ENCODE measurements around the gene ACTG1.

Gene ACTG1

DNA sequence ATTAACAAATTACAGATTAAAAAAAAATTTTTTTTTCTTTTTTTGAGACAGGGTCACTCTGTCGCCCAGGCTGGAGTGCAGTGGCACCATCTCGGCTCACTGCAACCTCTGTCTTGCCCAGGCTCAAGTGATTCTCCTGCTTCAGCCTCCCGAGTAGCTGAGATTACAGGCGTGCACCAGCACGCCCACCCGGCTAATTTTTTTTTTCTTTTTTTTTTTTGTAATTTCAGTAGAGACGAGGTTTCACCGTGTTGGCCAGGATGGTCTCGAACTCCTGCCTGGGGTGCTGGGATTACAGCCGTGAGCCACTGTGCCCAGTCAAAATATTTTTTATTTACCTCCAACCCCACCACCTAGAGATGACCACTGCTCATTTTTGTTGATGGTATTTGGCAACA is 25.5 kb downstream of the ACTG1 start:
- ATAC-seq = no peak
- TF ChIP-seq ZNF565 (CRISPR knock-in tag; conservative IDR thresholded peaks at IDR 0.05; ENCODE audit: low read depth) (no peak), ISL1 (CRISPR knock-in tag; IDR thresholded peaks at IDR 0.05) (no peak), TCF4 (CRISPR knock-in tag; IDR thresholded peaks at IDR 0.05; ENCODE audit: borderline replicate concordance) (no peak), PPARA (CRISPR knock-in tag; IDR thresholded peaks at IDR 0.05; ENCODE audit: borderline replicate concordance) (no peak), ZNF70 (CRISPR knock-in tag; IDR thresholded peaks at IDR 0.05) (no peak), ZC3H10 (CRISPR knock-in tag; IDR thresholded peaks at IDR 0.05) (no peak), TOX (CRISPR knock-in tag; IDR thresholded peaks at IDR 0.05; ENCODE audit: borderline replicate concordance) (no peak), OSR1 (CRISPR knock-in tag; IDR thresholded peaks at IDR 0.05) (no peak), BACH2 (CRISPR knock-in tag; IDR thresholded peaks at IDR 0.05; ENCODE audit: borderline replicate concordance) (no peak), RARB (CRISPR knock-in tag; IDR thresholded peaks at IDR 0.05) (no peak), ZFP30 (CRISPR knock-in tag; IDR thresholded peaks at IDR 0.05) (no peak), ZFP3 (CRISPR knock-in tag; IDR thresholded peaks at IDR 0.05) (no peak)
- TF ChIP-seq, protein P1, sequence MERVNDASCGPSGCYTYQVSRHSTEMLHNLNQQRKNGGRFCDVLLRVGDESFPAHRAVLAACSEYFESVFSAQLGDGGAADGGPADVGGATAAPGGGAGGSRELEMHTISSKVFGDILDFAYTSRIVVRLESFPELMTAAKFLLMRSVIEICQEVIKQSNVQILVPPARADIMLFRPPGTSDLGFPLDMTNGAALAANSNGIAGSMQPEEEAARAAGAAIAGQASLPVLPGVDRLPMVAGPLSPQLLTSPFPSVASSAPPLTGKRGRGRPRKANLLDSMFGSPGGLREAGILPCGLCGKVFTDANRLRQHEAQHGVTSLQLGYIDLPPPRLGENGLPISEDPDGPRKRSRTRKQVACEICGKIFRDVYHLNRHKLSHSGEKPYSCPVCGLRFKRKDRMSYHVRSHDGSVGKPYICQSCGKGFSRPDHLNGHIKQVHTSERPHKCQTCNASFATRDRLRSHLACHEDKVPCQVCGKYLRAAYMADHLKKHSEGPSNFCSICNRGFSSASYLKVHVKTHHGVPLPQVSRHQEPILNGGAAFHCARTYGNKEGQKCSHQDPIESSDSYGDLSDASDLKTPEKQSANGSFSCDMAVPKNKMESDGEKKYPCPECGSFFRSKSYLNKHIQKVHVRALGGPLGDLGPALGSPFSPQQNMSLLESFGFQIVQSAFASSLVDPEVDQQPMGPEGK (CRISPR knock-in tag; IDR thresholded peaks at IDR 0.05; ENCODE audit: borderline replicate concordance) = no peak
- TF ChIP-seq, protein P2, sequence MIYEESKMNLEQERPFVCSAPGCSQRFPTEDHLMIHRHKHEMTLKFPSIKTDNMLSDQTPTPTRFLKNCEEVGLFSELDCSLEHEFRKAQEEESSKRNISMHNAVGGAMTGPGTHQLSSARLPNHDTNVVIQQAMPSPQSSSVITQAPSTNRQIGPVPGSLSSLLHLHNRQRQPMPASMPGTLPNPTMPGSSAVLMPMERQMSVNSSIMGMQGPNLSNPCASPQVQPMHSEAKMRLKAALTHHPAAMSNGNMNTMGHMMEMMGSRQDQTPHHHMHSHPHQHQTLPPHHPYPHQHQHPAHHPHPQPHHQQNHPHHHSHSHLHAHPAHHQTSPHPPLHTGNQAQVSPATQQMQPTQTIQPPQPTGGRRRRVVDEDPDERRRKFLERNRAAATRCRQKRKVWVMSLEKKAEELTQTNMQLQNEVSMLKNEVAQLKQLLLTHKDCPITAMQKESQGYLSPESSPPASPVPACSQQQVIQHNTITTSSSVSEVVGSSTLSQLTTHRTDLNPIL (CRISPR knock-in tag; IDR thresholded peaks at IDR 0.05; ENCODE audit: low read depth) = no peak

DNA sequence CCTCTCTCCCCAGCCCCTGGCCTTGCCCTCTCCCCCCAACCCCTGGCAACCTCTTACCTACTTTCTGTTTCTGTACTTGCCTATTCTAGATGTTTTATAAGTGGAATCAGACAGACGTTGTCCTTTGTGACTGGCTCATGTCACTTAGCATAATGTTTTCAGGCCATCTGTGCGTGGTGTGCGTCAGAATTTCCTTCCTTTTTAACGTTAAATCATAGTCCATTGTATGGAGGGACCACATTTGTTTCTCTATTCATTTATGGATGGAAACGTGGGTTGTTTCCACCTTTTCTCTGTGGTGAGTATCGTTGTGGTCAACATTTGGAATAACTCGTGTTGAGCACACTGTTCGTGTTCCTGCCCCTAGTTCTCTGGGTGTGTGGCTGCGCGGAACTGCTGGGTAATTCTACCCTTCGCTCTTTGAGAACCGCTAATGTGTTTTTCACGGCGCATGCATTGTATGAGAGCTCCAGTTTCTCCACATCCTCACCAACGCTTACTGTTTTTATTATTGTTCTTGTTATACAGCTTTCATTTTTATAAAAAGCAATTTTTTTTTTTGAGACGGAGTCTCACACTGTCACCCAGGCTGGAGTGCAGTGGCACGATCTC is 26.3 kb downstream of the ACTG1 start:
- TF ChIP-seq ESRRG (CRISPR knock-in tag; IDR thresholded peaks at IDR 0.05) = no peak
- TF ChIP-seq ARNTL (CRISPR knock-in tag; IDR thresholded peaks at IDR 0.05; ENCODE audit: borderline replicate concordance, low read depth) = no peak
- TF ChIP-seq, protein P1 (CRISPR knock-in tag; IDR thresholded peaks at IDR 0.05; ENCODE audit: borderline replicate concordance) = no peak
- TF ChIP-seq PPARA (CRISPR knock-in tag; IDR thresholded peaks at IDR 0.05; ENCODE audit: borderline replicate concordance) = no peak
- TF ChIP-seq SNAI2 (CRISPR knock-in tag; IDR thresholded peaks at IDR 0.05) = no peak
- no peak for TF ChIP-seq ZNF8 (CRISPR knock-in tag; IDR thresholded peaks at IDR 0.05)
- TF ChIP-seq RARB (CRISPR knock-in tag; IDR thresholded peaks at IDR 0.05) = no peak
- no peak for TF ChIP-seq ZNF565 (CRISPR knock-in tag; conservative IDR thresholded peaks at IDR 0.05; ENCODE audit: low read depth)
- no peak for TF ChIP-seq ISL1 (CRISPR knock-in tag; IDR thresholded peaks at IDR 0.05)
- TF ChIP-seq, protein P2 (CRISPR knock-in tag; IDR thresholded peaks at IDR 0.05; ENCODE audit: low read depth) = no peak
- TF ChIP-seq, protein P3, sequence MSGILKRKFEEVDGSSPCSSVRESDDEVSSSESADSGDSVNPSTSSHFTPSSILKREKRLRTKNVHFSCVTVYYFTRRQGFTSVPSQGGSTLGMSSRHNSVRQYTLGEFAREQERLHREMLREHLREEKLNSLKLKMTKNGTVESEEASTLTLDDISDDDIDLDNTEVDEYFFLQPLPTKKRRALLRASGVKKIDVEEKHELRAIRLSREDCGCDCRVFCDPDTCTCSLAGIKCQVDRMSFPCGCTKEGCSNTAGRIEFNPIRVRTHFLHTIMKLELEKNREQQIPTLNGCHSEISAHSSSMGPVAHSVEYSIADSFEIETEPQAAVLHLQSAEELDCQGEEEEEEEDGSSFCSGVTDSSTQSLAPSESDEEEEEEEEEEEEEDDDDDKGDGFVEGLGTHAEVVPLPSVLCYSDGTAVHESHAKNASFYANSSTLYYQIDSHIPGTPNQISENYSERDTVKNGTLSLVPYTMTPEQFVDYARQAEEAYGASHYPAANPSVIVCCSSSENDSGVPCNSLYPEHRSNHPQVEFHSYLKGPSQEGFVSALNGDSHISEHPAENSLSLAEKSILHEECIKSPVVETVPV (CRISPR knock-in tag; IDR thresholded peaks at IDR 0.05) = no peak
- TF ChIP-seq ZFP3 (CRISPR knock-in tag; IDR thresholded peaks at IDR 0.05) = no peak
- TF ChIP-seq, protein P4, sequence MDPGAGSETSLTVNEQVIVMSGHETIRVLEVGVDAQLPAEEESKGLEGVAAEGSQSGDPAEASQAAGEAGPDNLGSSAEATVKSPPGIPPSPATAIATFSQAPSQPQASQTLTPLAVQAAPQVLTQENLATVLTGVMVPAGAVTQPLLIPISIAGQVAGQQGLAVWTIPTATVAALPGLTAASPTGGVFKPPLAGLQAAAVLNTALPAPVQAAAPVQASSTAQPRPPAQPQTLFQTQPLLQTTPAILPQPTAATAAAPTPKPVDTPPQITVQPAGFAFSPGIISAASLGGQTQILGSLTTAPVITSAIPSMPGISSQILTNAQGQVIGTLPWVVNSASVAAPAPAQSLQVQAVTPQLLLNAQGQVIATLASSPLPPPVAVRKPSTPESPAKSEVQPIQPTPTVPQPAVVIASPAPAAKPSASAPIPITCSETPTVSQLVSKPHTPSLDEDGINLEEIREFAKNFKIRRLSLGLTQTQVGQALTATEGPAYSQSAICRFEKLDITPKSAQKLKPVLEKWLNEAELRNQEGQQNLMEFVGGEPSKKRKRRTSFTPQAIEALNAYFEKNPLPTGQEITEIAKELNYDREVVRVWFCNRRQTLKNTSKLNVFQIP (CRISPR knock-in tag; IDR thresholded peaks at IDR 0.05; ENCODE audit: borderline replicate concordance, low read depth) = no peak
- ATAC-seq = no peak
